Measurements from ENCODE around the gene INTS1. TPM values are rescaled to one million over a fixed set of nuclear protein-coding genes. Genes with fewer than 3 reads are reported as not detected.

Gene INTS1
- total RNA-seq, 6 donors from 2014 or later, result 38.6 to 215 (median 72.3) TPM

GRCh38 chr7:1550005-1550845 is 46.0 kb upstream of the INTS1 start:
- H3K4me1 ChIP-seq, result peaks cover 0 to 6% (median 3%) of the 10 kb centered on the region in 4 donors
- TF ChIP-seq EP300 (IDR thresholded peaks at IDR 0.05), result no peak
- no peak for TF ChIP-seq POLR2AphosphoS5 (IDR thresholded peaks at IDR 0.05)
- TF ChIP-seq, protein P1, sequence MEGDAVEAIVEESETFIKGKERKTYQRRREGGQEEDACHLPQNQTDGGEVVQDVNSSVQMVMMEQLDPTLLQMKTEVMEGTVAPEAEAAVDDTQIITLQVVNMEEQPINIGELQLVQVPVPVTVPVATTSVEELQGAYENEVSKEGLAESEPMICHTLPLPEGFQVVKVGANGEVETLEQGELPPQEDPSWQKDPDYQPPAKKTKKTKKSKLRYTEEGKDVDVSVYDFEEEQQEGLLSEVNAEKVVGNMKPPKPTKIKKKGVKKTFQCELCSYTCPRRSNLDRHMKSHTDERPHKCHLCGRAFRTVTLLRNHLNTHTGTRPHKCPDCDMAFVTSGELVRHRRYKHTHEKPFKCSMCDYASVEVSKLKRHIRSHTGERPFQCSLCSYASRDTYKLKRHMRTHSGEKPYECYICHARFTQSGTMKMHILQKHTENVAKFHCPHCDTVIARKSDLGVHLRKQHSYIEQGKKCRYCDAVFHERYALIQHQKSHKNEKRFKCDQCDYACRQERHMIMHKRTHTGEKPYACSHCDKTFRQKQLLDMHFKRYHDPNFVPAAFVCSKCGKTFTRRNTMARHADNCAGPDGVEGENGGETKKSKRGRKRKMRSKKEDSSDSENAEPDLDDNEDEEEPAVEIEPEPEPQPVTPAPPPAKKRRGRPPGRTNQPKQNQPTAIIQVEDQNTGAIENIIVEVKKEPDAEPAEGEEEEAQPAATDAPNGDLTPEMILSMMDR (IDR thresholded peaks at IDR 0.05), result no peak
- no peak for TF ChIP-seq POLR2A (IDR thresholded peaks at IDR 0.05)
- WGBS, 2 donors, result 88 to 95% methylated on average over 11 to 23 of the region's 42 CpGs

DNA sequence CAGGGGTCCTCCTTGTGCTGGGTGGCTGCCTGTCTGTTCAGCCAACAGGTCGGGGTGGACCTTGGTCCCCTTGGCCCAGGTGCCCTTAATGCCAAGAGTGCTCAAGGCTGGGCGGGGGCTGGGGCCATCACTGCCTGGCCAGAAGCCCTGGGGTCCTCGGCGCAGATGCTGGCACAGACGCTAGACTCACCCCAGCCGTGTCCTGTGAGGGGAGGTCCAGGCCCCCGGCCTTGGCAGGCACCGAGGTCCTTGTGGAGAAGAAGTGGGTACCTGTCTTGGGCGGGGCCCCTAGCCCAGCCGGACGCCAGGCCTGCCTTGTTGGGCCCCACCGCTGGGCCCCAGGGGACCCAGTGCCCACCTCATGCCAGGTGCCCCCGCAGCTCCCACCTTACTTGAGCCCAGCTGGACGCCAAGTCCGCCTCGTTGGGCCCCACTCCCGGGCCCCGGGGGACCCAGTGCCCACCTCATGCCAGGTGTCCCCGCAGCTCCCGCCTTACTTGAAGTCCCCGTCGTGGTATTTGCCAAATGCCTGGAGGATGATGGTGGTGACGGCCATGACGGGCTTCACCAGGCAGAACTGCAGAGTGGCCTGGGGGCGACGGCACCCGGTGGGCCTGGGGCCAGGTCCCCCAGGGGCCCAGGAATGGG is 45.3 kb upstream of the INTS1 start:
- peaks cover 0 to 12% (median 2%) of the 10 kb centered on the region in 4 donors for H3K36me3 ChIP-seq
- H3K9me3 ChIP-seq, result no peaks in the 10 kb centered on the region
- H3K4me1 ChIP-seq, result peaks cover 0 to 4% (median 0%) of the 10 kb centered on the region in 4 donors
- H3K4me3 ChIP-seq, result no peak overlapping the region
- DNase-seq, result peak in 1 of 2 donors; percentile 83
- ATAC-seq (ENCODE audit: low FRiP score in 2 of 2), result no peak
- WGBS, 2 donors, result 87 to 95% methylated on average over 8 to 13 of the region's 27 CpGs
- H3K27ac ChIP-seq, result no peak overlapping the region
- no peaks in the 10 kb centered on the region for H3K27me3 ChIP-seq
- no peak for TF ChIP-seq EP300 (IDR thresholded peaks at IDR 0.05)
- TF ChIP-seq, protein P1 (IDR thresholded peaks at IDR 0.05), result no peak
- TF ChIP-seq POLR2A (IDR thresholded peaks at IDR 0.05), result no peak
- TF ChIP-seq POLR2AphosphoS5 (IDR thresholded peaks at IDR 0.05), result no peak

More at GRCh38 chr7:1550005-1550845, 46.0 kb upstream of the INTS1 start:
- DNase-seq (peak in 1 of 2 donors; percentile 76), ATAC-seq (ENCODE audit: low FRiP score in 2 of 2) (no peak)
- Histone ChIP-seq H3K27me3 (no peaks in the 10 kb centered on the region), H3K36me3 (peaks cover 0 to 4% (median 0%) of the 10 kb centered on the region in 4 donors), H3K27ac (no peak overlapping the region), H3K4me3 (no peak overlapping the region), H3K9me3 (no peaks in the 10 kb centered on the region)

GRCh38 chr7:1548944-1549343 is 44.8 kb upstream of the INTS1 start:
- WGBS, 2 donors, result 81 to 87% methylated on average over 10 to 12 of the region's 14 CpGs

GRCh38 chr7:1548438-1548831 is 44.2 kb upstream of the INTS1 start:
- whole genome bisulfite sequencing, 2 donors, result 55 to 70% methylated on average over 17 of the region's 17 CpGs
- H3K36me3 ChIP-seq, result peaks cover 0 to 21% (median 12%) of the 10 kb centered on the region in 4 donors
- ATAC-seq (ENCODE audit: low FRiP score in 2 of 2), result peak in 1 of 2 donors; percentile 3
- peak in 1 of 2 donors; percentile 80 for DNase-seq
- H3K4me1 ChIP-seq, result peaks cover 0 to 4% (median 0%) of the 10 kb centered on the region in 4 donors
- H3K27ac ChIP-seq, result no peak overlapping the region
- H3K4me3 ChIP-seq, result no peak overlapping the region
- no peaks in the 10 kb centered on the region for H3K9me3 ChIP-seq
- H3K27me3 ChIP-seq, result no peaks in the 10 kb centered on the region
- TF ChIP-seq, protein P1 (IDR thresholded peaks at IDR 0.05), result peak in 1 of 6 experiments; percentile 9
- TF ChIP-seq EP300 (IDR thresholded peaks at IDR 0.05), result no peak

More at GRCh38 chr7:1548944-1549343, 44.8 kb upstream of the INTS1 start:
- DNase-seq, result no peak
- TF ChIP-seq, protein P1 (IDR thresholded peaks at IDR 0.05), result no peak
- Histone ChIP-seq H3K27me3 (no peaks in the 10 kb centered on the region), H3K27ac (no peak overlapping the region), H3K4me1 (peaks cover 0 to 4% (median 0%) of the 10 kb centered on the region in 4 donors), H3K9me3 (no peaks in the 10 kb centered on the region), H3K4me3 (no peak overlapping the region), H3K36me3 (peaks cover 0 to 17% (median 7%) of the 10 kb centered on the region in 4 donors)
- ATAC-seq (ENCODE audit: low FRiP score in 2 of 2), result no peak
